Stimulated activated CD4-positive, alpha-beta T cell treated with anti-CD3 and anti-CD28 coated beads, Interleukin-12 subunit alpha, Interleukin-12 subunit beta, amount 100 ng/mL, for 4 hours (primary cell): ENCODE data around the gene WFDC10B.
"Not testable (repeated sequence)": the region's sequence is repeated elsewhere in the genome, so short reads cannot be mapped to it uniquely, and the experiment has no call there.

ENCODE experiments used
- DNase-seq: peaks from one replicate; pipeline ENCODE4 v3.0.0-alpha.2; 2020

WFDC10B gene

DNA sequence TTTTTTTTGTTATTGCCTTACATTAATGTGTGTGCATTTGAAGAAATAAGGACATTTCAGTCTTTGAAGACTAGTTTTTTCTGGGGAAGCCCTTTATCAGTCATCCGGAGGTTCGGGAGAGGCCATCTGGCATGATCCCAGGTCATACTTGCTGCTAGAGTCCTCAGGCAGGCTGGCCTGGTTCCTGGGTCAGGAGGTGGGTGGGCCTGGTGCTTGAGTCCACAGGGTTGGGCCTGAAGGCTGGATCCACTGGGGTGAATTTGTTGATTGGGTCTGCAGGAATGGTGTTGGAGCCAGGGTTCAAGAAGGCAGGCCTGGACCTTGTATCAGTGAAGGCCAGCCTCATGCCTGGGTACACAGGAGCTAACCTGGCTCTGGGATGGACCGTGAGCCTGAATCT is 57.9 kb downstream of the WFDC10B start:
- DNase-seq: no peak

DNA sequence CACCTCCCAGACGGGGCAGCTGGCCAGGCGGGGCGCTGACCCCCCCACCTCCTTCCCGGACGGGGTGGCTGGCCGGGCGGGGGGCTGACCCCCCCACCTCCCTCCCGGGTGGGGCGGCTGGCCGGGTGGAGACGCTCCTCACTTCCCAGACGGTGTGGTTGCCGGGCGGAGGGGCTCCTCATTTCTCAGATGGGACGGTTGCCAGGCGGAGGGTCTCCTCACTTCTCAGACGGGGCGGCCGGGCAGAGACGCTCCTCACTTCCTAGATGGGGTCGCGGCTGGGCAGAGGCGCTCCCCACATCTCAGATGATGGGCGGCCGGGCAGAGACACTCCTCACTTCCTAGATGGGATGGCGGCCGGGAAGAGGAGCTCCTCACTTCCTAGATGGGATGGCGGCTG is 59.0 kb downstream of the WFDC10B start:
- DNase-seq: not testable (repeated sequence)

DNA sequence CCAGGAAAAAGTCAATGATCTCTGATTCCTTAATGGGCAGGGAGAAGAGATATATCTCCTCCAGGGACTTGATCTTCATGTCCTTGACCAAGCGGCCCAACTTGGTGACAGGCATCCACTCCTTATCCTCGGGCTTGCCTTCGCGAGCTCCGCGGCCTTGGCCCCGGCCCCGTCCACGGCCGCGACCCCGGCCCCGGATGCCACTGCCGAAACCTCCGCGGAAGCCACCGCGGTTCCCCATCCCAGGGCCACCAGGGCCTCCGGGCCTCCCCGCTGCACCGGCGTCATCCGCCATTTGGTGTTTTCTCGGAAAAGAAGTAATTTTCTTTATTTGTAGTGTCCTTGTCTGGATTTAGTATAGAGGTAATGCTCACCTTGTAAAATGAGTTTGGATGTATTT is 63.7 kb downstream of the WFDC10B start:
- DNase-seq: not testable (repeated sequence)

DNA sequence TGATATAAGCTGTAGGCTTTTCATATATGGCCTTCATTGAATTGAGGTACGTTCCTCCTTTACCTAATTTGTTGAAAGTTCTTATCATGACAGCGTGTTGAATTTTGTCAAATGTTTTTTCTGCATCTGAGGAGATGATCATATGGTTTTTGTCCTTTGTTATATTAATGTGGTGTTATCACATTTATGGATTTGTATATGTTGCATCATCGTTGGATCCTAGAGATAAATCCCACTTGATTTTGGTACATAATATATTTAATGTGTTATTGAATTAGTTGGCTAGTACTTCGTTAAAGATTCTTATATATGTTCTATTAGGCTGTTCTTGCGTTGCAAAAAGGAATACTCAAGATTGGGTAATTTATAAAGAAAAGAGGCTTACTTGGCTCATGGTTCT is 65.1 kb downstream of the WFDC10B start:
- DNase-seq: no peak

DNA sequence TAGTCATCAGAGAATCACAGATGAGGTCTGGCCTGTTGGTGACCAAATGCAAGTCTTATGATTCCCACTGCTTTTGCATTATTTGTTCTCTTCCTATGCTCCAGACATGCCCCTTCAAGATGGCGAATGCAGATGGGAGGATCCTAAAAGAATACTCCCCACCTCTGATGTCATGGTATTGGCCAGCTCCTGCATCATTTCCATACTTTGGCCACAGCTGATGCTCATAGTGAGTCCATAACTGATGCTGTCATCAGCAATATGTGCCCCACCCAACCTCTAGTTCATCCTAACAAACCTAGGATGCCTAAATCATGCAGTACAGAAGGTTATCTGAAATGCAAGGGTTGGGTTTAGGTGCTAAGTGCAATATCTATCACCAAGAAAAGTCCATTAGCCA is 68.3 kb downstream of the WFDC10B start:
- DNase-seq: no peak
